ENCODE measurements around the gene RTL5. TPM values are rescaled to one million over a fixed set of nuclear protein-coding genes. Genes with fewer than 3 reads are reported as not detected.

RTL5 gene
- total and polyA plus RNA-seq, 10 of the 15 experiments (the other 5 are each of a cell fraction or from before 2014, with no cell fraction given), result under 0.01 to 0.10 (median 0.03) TPM; not detected in 5

DNA sequence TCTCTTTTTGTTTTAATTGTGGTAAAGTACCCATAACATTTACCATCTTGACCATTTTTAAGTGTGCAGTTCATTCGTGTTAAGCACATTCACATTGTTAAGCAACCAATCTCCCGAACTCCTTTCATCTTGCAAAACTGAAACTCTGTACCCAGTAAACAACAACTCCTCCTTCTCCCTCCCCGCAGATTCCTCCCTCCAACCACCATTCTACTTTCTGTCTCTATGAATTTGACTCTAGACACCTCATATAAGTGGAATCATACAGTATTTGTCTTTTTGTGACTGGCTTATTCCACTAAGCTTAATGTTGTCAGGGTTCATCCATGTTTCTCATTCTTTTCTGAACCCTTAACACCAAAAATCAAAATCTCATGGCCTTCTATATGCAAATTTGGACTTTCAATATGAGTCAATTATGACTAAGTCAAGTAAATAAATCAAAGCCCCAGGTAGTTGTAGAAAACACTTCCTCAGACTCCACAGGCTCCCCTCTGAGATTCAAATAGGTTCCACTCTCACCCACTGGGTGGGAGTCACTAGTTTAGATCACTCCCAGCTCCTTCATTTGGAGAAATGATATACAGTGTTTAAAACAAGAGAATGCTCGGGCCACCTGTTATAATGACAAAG lies 9.8 kb upstream of the RTL5 start (continued):
- TF ChIP-seq ZNF687 (IDR thresholded peaks at IDR 0.05), result no peak
- TF ChIP-seq TAF1 (IDR thresholded peaks at IDR 0.05; ENCODE audit: borderline replicate concordance, low read depth, low read length), result no peak
- TF ChIP-seq RFX5 (IDR thresholded peaks at IDR 0.05; ENCODE audit: low read depth, low read length), result no peak
- no peak for TF ChIP-seq E2F8 (IDR thresholded peaks at IDR 0.05; ENCODE audit: low read depth, partially characterized antibody)
- TF ChIP-seq, protein P1, sequence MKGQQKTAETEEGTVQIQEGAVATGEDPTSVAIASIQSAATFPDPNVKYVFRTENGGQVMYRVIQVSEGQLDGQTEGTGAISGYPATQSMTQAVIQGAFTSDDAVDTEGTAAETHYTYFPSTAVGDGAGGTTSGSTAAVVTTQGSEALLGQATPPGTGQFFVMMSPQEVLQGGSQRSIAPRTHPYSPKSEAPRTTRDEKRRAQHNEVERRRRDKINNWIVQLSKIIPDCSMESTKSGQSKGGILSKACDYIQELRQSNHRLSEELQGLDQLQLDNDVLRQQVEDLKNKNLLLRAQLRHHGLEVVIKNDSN (IDR thresholded peaks at IDR 0.05; ENCODE audit: borderline replicate concordance, extremely low read length, insufficient read depth, low read depth, low read length), result no peak
- TF ChIP-seq KDM1A (IDR thresholded peaks at IDR 0.05; ENCODE audit: borderline replicate concordance), result no peak

All from GM12878 (cell line).